Esophagus squamous epithelium (tissue), 4 donors: ENCODE results near the gene RAMP1.

ENCODE experiments used
- POLR2A ChIP-seq, 4 donors: fragments of 450-650 bp; IDR thresholded peaks; one replicate each; pipeline ENCODE4 v1.6.1; 2017; ENCODE audit warnings: antibody characterized with exemption in 4 of 4, mild to moderate bottlenecking in 4 of 4, moderate library complexity in 3 of 4
- TF ChIP-seq, protein P1 (sequence below), 6 experiments: fragments of 450-650 bp in 4 of 6; fragments of 200-600 bp in 2 of 6; sonication (generic) in 2 of 6; IDR thresholded peaks; one replicate each; pipeline ENCODE4 v1.5.1; 2016 to 2019; ENCODE audit warnings: antibody characterized with exemption in 6 of 6, mild to moderate bottlenecking in 4 of 6, moderate library complexity in 4 of 6

DNA sequence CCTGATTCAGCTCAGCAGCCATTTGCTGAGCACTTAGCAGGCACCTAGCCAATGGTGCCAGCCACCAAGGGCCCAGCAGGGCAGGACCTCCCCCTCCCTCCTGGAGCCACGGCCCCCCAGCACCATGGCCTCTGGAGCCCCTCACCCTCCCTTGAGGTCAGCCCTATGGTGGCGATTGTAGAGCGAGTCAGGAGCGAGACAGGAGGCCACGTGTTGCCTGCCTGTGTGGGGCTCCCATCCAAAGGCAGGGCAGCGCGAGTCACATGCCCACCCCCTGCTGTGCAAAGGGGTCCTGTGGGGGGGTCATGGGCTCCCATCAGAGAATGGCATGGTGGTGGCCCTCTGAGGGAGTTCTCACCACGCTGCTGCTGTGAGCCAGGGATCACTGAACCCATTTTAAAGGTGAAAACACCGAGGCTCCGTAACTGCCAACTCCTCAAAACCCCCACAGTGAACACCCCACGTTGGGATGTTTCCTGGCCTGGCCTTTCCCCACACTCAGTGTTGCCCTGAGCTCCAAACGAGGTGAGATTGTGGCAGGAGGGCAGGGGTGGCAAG lies 35.6 kb downstream of the RAMP1 start:
- TF ChIP-seq, protein P1, sequence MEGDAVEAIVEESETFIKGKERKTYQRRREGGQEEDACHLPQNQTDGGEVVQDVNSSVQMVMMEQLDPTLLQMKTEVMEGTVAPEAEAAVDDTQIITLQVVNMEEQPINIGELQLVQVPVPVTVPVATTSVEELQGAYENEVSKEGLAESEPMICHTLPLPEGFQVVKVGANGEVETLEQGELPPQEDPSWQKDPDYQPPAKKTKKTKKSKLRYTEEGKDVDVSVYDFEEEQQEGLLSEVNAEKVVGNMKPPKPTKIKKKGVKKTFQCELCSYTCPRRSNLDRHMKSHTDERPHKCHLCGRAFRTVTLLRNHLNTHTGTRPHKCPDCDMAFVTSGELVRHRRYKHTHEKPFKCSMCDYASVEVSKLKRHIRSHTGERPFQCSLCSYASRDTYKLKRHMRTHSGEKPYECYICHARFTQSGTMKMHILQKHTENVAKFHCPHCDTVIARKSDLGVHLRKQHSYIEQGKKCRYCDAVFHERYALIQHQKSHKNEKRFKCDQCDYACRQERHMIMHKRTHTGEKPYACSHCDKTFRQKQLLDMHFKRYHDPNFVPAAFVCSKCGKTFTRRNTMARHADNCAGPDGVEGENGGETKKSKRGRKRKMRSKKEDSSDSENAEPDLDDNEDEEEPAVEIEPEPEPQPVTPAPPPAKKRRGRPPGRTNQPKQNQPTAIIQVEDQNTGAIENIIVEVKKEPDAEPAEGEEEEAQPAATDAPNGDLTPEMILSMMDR (IDR thresholded peaks at IDR 0.05) = no peak
- TF ChIP-seq POLR2A (IDR thresholded peaks at IDR 0.05) = no peak
